ENCODE data around the gene RASSF1.

RASSF1 gene

DNA sequence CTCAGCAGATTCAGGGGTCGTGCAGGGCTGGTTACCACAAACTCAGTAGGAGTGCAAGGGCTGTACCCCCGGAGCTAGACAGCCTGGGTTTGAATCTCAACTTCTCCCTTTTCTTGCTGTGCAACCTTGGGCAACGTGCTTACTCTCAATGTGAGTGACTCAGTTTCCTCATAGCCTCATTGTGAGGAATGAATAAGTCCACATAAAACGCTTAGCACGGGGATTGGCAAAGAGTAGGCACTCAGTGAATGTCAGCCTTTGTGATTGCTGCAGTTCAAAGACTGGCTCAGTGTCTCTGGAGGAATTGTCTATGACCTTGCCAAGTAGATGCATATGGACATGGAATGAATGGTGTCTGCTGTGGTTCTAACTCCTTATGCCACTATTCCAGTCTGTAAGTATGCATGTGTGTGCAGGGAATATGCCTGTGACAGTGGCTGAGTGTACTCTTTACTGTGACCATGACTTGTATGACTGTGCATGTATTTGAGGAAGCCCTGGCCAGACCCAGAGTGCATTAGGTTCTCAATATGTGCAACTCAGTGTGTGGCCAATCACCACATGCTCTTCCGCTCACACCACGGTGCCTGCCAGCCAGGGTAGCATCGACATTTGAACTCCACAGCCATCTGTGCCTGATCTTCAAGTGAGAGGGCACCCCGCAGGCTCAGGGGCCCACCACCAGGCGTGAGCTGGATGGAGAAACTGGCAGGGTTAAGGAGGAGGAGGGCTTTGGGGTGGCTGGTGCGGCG, 40.5 kb downstream of the RASSF1 start:
- peak; percentile 79 for DNase-seq (ENCODE audit: low spot score)

DNA sequence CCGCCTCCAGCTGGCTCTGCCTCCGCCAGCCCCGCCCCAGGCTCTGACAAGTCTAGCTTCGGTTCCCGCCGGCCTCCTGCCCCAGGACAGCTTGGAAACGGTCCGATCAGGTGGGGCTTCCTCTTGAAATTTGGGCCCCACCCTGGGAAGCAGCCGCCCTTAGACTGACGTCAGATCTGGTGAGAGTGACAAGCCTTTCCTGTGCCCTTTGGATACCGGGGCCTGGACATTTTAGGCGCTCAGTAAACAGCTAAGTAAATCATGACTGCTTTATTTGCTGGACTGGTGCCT, 41.1 kb downstream of the RASSF1 start:
- DNase-seq (ENCODE audit: low spot score): no peak

DNA sequence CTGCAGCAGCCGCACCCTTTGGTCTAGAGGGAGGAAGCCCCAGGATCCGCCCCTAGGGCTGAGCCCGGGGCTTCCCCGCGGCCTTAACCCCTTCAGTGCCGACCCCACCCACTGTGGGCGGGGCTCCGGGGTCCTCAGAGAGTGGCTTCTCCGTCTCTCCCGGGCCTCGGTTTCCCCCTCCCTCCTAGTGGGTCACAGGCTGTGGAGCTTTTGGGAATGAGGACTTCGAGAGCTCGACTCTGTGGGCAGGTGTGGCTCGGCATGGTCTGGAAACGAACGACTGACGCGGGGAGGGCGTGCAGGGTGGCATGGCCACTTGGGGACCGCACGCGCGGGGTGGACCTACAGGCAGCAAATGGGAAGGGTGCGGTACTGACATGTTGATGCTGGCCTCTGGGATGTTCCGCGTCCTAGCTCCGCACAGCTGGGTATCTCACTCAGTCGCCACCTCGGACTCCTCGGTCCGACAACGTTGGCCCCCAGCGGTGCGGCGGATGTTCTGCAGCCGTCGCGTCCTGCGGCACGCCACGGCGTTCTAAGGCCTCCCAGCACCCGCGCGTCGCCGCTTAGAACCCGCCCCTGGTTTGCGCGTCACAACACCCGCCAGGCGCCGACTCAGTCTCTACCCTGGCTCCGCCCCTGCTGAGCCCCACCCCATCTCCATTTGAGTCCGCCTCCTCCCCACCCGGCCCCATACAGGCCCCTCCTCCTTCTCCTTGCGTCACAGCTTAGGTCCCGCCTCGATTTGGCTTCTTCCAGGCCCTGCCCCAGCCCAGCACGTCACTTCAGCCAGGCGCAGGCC, 41.6 kb downstream of the RASSF1 start, which contains the start of the genes HYAL3 and NAA80:
HYAL3 (minus strand) TSS at position 570 of the 802 bp plus-strand sequence. CDS start 3,803 bp downstream, outside the sequence.
NAA80 (minus strand) TSS at position 570 of the 802 bp plus-strand sequence. CDS start 1,942 bp downstream, outside the sequence.
- DNase-seq (ENCODE audit: low spot score): peak; percentile 99

DNA sequence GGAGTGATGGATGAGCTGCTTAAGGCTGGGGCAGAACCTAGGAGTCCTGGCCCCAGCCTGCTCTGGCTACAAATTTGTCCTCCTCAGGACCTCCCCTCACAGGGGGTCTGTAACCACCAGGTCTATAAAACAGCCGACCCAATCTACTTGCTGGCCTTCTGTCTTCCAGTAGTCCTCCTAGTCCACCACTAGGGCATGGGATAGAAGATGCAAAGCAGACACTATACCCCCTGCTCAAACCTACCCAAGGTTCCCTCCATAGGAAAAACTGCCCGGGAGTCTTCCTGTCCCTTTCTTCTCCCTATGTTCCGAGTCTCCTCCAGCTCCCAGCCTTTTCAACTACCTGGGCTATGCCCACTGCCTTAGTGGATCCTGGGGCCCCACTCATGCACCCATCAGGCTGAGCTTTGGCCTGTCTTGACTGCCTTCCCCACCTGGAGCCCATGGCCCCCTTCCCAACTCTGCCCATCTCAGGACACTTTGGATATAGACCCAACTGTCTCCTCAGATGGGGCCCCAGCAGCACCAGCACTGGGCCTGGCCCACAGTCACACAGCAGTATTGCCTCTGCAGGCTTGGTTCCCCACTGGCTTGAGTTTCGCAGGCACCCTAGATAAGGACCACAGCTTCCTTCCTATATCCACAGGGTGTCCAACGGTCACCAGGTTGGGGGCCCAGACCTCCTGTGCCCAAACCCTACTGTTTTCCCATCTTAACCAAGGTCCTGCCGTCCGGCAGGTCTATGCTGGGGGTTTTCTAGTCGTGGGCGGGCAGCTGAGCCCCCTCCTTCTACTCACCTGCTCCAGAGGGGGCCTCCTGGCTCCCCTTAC, 42.5 kb downstream of the RASSF1 start:
- no peak for DNase-seq (ENCODE audit: low spot score)

DNA sequence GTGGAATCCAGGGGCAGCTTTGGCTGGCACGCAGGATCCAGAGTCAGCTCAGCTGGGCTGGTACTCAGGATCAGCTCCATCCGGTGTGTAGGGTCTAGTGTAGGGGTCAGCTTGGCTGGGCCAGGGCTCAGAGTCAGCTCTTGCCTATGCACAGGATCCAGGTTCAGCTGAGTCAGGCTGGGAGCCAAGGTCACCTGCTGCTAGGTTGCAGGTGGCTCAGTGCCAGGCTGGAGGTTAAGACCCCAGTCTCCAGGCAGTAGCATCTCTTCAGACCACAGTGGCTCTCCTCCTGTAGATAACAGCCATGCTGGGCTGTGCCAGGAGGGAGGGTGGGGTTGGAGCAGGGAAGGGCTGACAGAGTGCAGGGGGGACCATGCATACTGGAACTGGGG, 43.3 kb downstream of the RASSF1 start:
- no peak for DNase-seq (ENCODE audit: low spot score)

DNA sequence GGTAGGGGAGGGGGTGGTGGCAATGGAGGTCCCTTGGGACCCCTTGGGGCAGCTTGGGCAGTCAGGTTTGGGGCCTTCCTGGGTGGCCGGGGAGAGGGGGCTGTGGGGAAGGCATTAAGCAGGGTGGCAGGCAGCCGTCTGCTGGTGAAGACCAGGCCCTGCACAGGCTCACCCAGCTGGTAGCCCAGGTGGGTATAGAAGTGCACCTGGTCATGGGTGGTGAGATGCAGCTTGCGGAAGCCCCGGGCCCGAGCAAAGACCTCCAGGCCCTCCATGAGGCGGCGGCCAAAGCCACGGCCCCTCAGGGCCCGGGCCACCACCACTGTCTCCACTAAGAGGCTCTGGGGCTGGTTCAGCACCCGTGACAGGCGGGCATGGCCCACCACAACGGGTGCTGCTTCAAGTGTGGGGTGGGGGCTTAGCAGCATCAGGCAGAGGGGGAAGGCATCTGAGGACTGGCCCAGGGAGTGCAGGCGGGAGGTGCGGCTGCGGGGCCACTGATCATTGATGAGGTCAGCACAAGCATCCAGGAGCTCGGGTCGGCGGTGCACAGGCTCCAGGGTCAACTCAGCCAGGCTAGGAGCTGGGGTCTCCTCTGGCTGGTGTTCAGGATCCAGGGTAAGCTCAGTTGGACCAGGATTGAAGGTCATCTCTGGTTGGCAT, 43.8 kb downstream of the RASSF1 start:
- DNase-seq (ENCODE audit: low spot score): no peak

DNA sequence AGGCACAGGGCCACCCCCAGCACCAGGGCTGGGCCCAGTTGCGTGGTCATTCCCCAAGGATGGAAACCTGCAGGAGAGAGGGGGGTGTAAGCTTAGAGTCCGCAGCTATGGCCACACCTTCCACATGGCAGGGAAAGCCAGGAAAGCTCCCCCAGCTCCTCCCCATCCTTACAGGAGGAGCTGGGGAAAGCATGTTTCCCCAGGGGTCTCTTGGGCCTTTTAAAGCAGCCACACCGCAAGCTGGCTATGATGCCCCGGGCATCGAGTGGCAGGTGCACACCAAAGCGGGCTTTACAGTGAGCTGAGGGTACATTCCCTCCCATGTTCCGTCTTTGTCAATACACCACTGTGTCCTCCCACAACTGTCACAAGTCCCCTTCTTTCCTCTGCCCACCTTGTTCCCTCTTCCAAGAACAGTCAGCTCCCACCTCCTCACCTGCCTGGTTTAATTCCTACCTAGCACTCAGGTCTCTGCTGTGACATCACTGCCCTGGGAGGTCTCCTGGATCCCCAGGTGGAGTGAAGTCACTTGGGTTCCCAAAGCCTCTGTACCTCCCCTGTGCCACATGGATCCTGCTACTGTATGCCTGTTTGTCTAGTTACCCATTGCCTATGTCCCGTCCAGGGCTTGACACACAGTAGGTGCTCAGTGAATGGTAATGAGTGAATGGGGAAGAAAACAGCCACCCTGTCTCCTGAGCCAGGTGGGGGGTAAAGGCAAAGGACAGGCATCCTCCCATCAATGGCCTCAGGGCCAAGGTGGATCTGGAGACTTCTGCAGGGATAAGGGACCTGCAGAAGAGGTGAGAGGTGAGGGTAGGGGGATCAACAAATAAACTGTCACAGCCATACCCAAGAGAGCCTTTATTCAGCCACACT, 44.8 kb downstream of the RASSF1 start:
- no peak for DNase-seq (ENCODE audit: low spot score)

DNA sequence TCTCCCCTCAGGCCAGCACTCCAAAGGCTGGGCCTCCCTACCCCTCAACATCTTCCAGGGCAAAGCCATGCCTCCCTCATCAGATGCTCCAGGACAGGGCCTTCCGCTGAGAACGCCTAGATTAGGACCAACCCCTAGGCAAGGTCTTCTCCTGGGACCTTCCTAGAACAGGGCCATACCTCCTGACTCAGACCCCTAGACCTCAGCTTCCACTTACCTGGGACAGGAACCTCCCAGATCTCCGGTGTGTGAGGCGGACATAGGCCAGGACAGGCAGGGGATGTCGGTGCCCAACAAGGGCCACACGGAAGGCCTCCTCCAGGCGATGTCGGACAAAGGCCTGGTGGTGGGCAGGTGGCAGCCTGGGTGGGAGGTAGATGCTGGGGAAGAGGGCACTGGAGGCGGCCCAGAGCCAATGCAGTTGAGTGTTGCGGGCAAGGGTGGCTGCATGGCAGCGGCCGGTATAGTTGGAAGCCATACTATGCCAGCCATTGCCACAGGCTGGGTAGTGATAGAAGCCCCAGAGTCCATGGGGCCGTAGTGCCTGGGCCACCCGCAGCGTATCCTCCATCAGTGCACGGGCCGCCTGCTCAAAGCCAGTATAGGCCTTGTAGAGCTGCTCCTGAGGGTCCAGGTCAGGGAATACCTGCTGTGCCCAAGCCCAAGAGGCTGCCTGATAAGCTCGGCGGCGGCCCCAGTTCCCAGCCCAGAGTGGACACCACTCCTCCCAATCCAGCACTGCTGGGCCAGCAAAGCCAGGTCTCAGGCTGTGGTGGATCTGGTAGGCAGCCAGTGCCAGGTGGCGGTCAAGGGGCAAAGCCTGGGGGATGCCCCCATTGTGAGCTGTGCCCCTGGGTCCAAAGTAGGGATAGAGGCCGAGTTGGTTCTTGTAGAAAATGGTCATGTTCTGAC, 45.9 kb downstream of the RASSF1 start:
- no peak for DNase-seq (ENCODE audit: low spot score)

DNA sequence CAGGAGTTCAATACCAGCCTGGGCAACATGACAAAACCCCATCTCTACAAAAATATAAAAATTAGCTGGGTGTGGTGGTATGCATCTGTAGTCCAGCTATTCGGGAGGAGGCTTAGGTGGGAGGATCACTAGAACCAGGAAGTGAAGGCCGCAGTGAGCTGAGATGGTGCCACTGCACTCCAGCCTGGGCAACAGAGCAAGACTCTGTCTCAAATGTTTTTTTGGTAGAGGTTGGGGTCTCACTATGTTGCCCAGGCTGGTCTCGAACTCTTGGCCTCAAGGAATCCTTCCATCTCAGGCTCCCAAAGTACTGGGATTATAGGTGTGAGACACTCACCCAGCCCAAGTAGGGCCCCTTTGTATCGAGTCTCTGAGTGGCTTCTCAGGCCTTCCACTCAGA, 46.5 kb downstream of the RASSF1 start:
- DNase-seq (ENCODE audit: low spot score): no peak

DNA sequence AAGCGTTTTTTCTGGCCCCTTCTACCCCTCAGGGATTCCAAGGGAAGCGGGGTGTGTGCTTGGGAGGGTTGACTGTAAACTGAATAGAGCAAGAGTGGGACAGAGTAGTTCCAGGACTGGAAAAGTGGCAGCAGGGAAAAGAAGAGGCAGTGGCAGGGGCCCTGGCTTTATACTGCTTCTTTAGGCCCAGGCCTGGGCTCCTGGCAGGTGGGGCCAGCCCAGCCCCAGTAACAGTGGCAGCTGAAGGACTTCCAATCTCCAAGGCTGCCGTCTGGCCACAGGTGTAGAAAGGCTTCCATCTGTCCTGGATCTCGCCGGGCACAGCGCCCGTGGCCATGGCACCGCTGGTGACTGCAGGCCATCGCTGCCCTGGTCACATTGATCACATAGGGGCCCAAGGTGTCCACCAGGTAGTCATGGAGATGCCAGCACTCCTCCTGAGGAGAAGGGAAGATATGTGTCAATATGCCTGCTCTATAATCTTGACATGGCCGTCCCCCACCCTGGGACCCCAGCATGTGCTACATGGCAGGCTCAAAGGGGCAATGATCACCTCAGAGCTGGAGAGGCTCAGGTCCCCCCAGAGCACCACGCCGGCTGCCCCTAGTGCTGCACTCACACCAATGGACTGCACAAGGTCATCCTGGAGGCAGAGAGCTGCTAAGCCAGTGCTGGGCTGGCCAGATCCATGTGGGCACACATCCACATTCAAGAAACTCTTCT, 47.4 kb downstream of the RASSF1 start:
- DNase-seq (ENCODE audit: low spot score): no peak

DNA sequence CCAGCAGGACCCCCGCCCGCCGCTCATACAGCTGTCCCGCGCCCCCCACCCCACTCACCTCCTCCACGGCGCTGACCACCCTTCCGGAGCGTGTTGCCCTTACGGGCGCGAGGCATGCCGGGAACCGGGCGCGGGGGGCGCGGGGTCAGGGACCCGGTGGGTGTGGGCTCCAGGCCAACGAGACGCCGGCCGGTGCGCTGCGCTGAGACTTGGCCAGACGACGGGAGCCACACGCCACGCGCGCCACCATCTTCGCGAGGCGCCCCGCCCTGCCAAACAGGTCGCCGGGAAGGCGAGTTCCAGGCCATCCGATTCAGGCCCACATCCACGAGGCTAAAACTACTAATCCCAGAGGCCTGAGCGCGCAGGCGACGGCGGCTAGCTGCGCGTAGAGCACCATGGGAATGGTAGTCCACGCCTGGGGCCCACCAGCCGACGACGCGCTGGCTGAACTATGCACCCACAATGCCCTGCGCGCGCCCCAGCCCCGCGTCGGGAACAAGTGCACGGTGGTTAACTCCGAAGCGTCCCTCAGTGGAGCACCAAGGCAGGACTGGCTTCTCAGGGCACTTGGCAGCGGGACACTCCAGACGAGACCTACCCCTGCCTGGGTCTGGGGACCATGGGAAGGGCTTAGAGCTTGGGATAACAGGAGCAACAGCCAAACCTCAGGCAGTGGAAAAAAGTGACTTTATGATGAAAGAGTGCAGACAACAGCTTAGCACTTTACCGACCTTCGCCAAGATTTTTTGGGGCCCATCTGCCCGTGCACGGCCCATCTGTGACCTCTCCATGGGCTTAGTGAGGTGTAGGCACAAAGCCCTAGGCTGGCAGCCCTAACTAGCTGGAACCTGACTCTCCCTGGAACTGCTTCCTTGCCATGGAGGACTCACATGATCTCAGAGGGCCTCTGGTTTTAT, 48.2 kb downstream of the RASSF1 start, which contains the start of gene IFRD2:
IFRD2 (minus strand) TSS at position 271 of the 920 bp plus-strand sequence; CDS start at position 116, 155 bp downstream.
- DNase-seq (ENCODE audit: low spot score): peak; percentile 95

DNA sequence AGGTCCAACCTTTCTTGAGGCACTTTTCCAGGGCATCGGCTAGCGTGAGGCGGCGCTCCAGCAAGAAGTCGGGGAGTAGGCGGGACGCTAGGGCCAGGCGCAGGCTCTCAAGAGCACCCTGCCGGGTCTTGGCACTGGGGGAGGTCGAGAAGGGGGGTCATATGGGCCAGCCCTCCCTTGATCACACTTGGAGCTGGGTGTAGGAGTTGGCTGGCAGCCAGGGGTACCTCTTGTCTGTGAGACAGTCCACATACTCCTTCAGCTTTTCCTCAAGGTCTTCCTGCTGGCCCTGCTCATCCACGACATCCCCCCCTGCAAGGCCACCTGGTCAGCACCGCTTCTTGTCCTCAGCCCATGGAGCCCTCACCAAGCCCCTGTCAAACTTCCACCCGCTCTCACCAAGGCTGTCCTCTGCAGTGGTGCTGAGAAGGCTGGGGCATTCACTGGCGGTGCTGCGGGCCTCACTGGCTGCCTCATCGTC, 50.4 kb downstream of the RASSF1 start:
- DNase-seq (ENCODE audit: low spot score): no peak

DNA sequence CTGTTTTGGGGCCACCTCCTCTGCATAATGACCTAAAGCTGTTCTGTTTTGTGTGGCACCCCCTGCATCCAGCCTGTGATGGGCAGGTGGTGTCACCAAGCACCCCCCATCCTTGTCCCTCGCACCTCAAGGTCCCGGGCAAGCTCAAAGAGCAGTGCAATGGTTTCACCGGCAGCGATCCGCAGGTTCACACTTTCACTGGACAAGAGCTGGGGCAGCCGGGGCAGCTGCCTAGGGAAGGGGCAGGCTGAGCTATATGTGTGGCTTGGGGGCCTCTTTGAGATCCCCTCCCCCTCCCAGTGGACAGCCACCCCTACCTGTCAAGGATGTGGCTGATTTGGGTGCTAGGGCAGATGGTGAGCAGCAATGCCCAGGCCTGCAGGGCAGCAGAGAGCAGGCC, 51.5 kb downstream of the RASSF1 start:
- no peak for DNase-seq (ENCODE audit: low spot score)

DNA sequence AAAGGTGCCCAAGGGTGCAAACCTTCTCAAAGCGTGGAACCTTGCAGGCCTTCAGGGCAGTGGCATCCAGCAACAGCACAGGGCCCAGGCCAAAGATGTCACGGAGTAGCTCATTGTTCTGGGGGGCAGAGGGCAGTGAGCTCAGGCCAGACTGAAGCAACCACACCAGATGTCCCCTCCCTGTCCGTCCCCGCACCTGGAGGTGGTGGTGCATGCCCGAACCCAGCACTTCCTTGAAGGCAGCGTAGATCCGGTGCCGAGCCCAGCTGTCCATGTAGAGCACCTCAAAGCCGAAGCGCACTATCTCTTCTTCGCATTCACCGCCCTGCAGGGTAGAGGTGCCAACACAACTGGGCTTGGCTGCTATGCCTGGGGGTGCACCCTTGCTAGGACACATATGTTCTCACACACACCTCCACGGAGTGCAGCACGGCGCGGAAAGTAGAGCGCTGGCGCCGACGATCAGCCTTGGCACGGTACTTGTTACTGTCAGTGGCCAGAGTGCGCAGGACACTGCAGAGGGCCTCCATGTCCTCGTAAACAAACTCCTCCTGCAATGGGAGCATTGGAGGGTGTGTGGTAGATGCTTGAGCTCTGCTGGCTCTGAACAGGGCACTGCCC, 52.1 kb downstream of the RASSF1 start:
- no peak for DNase-seq (ENCODE audit: low spot score)

DNA sequence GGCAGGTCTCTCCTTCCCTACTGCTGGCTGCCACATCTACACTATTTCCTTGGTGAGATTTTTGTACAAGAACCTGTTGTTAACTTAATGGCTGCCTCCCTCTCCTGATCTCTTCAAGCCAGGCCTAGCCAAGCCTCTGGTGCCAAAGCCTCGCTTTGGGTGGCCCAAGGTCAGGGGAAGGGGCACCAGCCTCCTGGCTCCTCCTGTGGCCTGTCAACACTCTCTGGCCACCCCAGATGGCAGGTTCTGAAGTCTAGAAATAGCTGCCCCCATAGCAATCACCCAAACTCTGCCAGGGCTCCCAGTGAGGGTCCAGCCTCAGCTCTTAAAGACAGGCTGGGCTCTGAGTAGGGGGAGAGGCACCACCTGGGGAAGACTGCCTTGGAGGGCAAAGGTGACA, 53.4 kb downstream of the RASSF1 start:
- no peak for DNase-seq (ENCODE audit: low spot score)

DNA sequence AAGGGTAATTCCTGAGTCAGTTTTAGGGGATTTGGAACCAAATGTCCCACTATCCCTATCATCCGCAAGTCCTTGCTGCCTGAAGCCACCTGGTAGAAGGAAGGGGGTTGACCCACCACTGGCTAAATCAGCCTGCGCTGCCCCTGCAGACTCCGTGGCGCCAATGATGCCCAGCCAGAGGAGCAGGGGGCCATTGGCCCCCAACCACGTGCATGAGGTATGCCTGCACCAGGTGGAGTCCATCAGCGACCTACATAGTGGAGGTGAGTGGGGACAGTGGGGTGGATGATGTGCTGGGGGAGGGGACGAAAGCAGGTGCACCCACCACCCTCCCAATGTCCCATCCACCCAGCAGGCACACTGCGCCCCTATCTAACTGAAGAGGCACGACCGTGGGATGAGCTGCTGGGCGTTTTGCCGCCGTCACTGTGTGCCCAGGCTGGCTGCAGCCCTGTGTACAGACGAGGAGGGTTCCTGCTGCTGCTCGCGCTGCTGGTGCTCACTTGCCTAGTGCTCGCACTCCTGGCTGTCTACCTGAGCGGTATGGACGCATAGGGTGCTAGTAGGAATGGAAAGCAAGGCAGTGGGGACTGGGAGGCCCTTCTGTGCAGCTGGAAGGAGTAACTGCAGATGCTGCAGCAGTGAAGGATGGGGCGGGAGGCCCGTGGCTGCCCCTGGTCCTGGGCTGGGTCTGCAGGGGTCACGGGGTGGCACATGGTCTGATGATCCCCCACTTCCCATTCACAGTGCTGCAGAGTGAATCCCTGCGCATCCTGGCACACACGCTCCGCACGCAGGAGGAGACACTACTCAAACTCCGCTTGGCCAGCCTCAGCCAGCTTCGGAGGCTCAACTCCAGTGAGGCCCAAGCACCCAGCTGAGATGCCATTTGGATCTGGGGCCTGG, 54.1 kb downstream of the RASSF1 start:
- no peak for DNase-seq (ENCODE audit: low spot score)
